GM12892 (cell line): ENCODE results near the gene PDXDC1.
"Not testable (repeated sequence)": the region's sequence is repeated elsewhere in the genome, so short reads cannot be mapped to it uniquely, and the experiment has no call there.

ENCODE experiments used
- POLR2A ChIP-seq: IDR thresholded peaks from 2 replicates; pipeline ENCODE4 v1.6.1; 2011; ENCODE audit warnings: low read depth, low read length, control low read depth
- POLR2AphosphoS5 ChIP-seq: IDR thresholded peaks from 2 replicates; pipeline ENCODE4 v1.6.1; 2011; ENCODE audit warnings: low read depth, low read length, control low read depth
- TAF1 ChIP-seq: IDR thresholded peaks from 2 replicates; pipeline ENCODE4 v1.6.1; 2011; ENCODE audit warnings: low read depth, mild to moderate bottlenecking, control low read depth, low read length, borderline replicate concordance

- not testable (repeated sequence) for TF ChIP-seq POLR2A, POLR2AphosphoS5, TAF1
Measured at GRCh38 chr16:14932581-14933375, 42.0 kb upstream of the PDXDC1 start.
